Kidney (tissue), 14 donors: ENCODE results near the gene TNS3. TPM values are rescaled to one million over a fixed set of nuclear protein-coding genes. Genes with fewer than 3 reads are reported as not detected.
A peak's percentile ranks its signal among the peaks of the same experiment; 100 is the strongest.

Experiments
- DNase-seq, 5 donors: peaks; one replicate each; pipeline ENCODE4 v3.0.0-alpha.2; 2013 to 2020
- FAIRE-seq: peaks from 2 replicates; lab custom pipeline; 2012; peaks lifted over from hg19 to GRCh38; lab: Jason Lieb, UNC
- H3K27ac ChIP-seq, 2 donors: one replicate each; pipeline ENCODE4 v1.7.0; 2013; ENCODE audit warnings: low read depth in 2 of 2, low read length in 2 of 2, inconsistent platforms in 1 of 2
- H3K27me3 ChIP-seq: one replicate; pipeline ENCODE4 v1.7.1; 2013; ENCODE audit warnings: low read length, inconsistent platforms; ENCODE audit not compliant: control insufficient read depth, insufficient read depth
- H3K36me3 ChIP-seq, 3 donors: one replicate each; pipeline versions ENCODE4 v1.7.0 to v1.7.1; 2013; ENCODE audit warnings: low read length in 3 of 3, control low read depth in 1 of 3, inconsistent platforms in 1 of 3; ENCODE audit not compliant: insufficient read depth in 3 of 3, control insufficient read depth in 2 of 3
- H3K4me1 ChIP-seq, 3 donors: one replicate each; pipeline versions ENCODE4 v1.7.0 to v1.7.1; 2013; ENCODE audit warnings: low read length in 3 of 3, inconsistent platforms in 1 of 3, low read depth in 1 of 3; ENCODE audit not compliant: control insufficient read depth in 2 of 3, insufficient read depth in 2 of 3
- H3K4me3 ChIP-seq, 3 donors: one replicate each; pipeline versions ENCODE4 v1.7.0 to v1.8.1; 2013; ENCODE audit warnings: low read length in 3 of 3, control low read depth in 1 of 3, inconsistent platforms in 1 of 3
- H3K9ac ChIP-seq, 3 donors: one replicate each; pipeline versions ENCODE4 v1.7.0 to v1.7.1; 2013; ENCODE audit warnings: low read length in 3 of 3, control low read depth in 1 of 3, inconsistent platforms in 1 of 3
- H3K9me3 ChIP-seq, 3 donors: one replicate each; pipeline versions ENCODE4 v1.7.0 to v1.7.1; 2013; ENCODE audit warnings: low read length in 3 of 3, control low read depth in 1 of 3, inconsistent platforms in 1 of 3; ENCODE audit not compliant: control insufficient read depth in 2 of 3, insufficient read depth in 1 of 3
- intact Hi-C: fragments of 100-400 bp; cut with DNase I; formaldehyde crosslinking; loops from one replicate; pipeline ENCODE4 v1.11.1; 2022
- polyA plus RNA-seq: library from polyadenylated mRNA; stranded (reverse); fragments of 350-450 nt; fragmentation: Illumina TruSeq; extraction: RNeasy Lipid Tissue Mini Kit (QIAGEN cat#74804); gene quantifications from one replicate; pipeline ENCODE4 v1.2.3, GENCODE V29; 2014; ENCODE audit warnings: low read depth, low replicate concordance; ENCODE audit not compliant: insufficient read depth
- total RNA-seq: library from RNA; stranded (reverse); fragmentation: NEBNext Ultra II Directional; extraction: Animal tissue kit (Norgen Biotek cat#: 25700); gene quantifications from one replicate; pipeline ENCODE4 v1.2.1, GENCODE V29; 2021
- TF ChIP-seq, protein P1 (sequence below): IDR thresholded peaks from 3 replicates; pipeline ENCODE4 v1.5.1; 2012; ENCODE audit warnings: mild to moderate bottlenecking, moderate library complexity, borderline replicate concordance; ENCODE audit not compliant: insufficient read depth; ENCODE audit errors: extremely low read depth
- donor health status: control.
- donor health status: control.
- donor health status: control.
- donor health status: control.
- donor health status: control.
- donor health status: DM: yes; HTN: yes; CAD: no.
- donor health status: Normal renal cell carcinoma (clear cell type).

TNS3 gene
- total and polyA plus RNA-seq, 2 donors from 2014 or later = 38.4 to 198 TPM

DNA sequence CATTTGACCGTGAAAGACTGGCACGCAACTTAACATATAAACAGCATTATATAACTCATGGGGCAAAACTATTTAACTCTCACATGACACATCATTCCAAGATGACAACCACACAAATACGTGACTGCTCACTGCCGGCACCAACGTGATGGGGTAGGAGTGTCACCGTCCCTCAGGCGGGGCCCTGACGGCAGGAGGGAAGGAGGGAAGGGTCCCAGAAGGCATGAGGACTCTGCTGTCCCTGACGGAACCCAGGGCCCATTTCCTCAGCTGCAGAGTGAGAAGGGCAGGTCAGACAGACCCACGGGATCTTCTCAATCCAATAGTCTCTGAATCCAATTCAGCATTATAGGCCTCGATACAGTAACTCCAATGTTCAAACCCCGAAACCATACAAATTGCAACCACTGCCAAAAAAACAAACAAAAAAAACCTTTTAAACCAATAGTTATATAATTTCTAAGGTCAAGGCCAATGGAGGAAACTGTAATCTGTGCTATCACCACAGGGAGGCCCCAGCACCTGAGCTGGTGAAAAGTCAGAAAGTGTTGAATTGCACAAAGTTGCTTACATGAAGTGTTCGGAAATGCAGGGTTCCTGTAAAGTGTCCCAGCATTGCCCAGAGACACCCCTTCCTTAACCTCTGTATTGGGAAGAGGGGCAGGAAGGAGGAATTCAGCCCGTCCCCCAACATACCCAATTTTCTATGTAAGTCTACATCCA is 137.4 kb downstream of the TNS3 start:
- Histone ChIP-seq H3K36me3 (peaks cover 0 to 12% (median 0%) of the 10 kb centered on the region in 3 donors), H3K27ac (peak overlapping the region; percentile 60 to 76), H3K4me3 (no peak overlapping the region), H3K4me1 (peaks cover 0 to 49% (median 45%) of the 10 kb centered on the region in 3 donors), H3K27me3 (no peaks in the 10 kb centered on the region), H3K9me3 (no peaks in the 10 kb centered on the region), H3K9ac (peak overlapping the region in 1 of 3 donors; percentile 29)
- TF ChIP-seq, protein P1, sequence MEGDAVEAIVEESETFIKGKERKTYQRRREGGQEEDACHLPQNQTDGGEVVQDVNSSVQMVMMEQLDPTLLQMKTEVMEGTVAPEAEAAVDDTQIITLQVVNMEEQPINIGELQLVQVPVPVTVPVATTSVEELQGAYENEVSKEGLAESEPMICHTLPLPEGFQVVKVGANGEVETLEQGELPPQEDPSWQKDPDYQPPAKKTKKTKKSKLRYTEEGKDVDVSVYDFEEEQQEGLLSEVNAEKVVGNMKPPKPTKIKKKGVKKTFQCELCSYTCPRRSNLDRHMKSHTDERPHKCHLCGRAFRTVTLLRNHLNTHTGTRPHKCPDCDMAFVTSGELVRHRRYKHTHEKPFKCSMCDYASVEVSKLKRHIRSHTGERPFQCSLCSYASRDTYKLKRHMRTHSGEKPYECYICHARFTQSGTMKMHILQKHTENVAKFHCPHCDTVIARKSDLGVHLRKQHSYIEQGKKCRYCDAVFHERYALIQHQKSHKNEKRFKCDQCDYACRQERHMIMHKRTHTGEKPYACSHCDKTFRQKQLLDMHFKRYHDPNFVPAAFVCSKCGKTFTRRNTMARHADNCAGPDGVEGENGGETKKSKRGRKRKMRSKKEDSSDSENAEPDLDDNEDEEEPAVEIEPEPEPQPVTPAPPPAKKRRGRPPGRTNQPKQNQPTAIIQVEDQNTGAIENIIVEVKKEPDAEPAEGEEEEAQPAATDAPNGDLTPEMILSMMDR = peak; percentile 59
- intact Hi-C loops = loop anchor here (10.0 kb wide), 1 partner anchor 130 kb away; no protein-coding TSS in a partner anchor
- peak in 1 of 5 donors; percentile 53 for DNase-seq
- no peak for FAIRE-seq

DNA sequence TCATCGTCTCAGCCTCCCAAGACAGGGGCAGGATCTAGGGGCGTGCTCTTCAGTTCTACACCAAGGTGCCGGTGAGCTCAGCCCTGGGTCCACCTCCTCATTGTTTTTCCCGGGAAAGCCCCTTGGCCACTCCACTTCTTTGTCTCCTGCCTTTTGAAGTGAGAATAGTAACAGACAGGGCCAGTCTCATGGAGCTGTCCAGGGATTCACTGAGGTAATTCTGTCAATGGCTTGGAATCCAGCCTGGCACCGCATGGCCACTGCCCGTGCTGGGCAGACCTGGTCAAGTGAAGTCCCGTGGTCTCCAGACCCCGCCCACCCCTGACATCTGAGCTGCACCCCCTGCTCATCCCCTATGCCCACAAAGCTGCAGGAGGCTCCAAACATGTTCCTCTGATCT is 138.9 kb downstream of the TNS3 start:
- no peak overlapping the region for H3K27ac ChIP-seq
- no peaks in the 10 kb centered on the region for H3K27me3 ChIP-seq
- intact Hi-C loops = loop anchor here (10.0 kb wide), 1 partner anchor 132 kb away; no protein-coding TSS in a partner anchor
- no peak for DNase-seq
- H3K9ac ChIP-seq = no peak overlapping the region
- H3K9me3 ChIP-seq = no peaks in the 10 kb centered on the region
- H3K4me3 ChIP-seq = no peak overlapping the region
- H3K4me1 ChIP-seq = peaks cover 0 to 49% (median 46%) of the 10 kb centered on the region in 3 donors
- FAIRE-seq = no peak
- peaks cover 2 to 22% (median 11%) of the 10 kb centered on the region in 3 donors for H3K36me3 ChIP-seq
- TF ChIP-seq, protein P1 = no peak

DNA sequence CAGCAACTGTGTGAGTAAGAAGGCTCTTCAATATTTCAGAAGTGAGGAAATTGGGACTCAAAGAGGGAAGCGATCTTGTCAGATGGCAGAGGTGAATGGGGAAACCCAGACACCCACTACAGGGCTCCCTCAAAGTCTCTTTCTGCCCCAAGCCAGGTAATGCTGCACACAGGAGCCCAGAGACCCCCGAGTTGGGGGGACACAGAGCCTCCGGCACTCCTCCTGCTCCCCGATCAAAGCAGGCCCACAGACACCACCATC is 139.4 kb downstream of the TNS3 start:
- H3K4me1 ChIP-seq = peaks cover 0 to 49% (median 43%) of the 10 kb centered on the region in 3 donors
- TF ChIP-seq, protein P1 = no peak
- no peaks in the 10 kb centered on the region for H3K9me3 ChIP-seq
- H3K27ac ChIP-seq = peak overlapping the region in 1 of 2 donors; percentile 23
- intact Hi-C loops = loop anchor here (10.0 kb wide), 1 partner anchor 132 kb away; no protein-coding TSS in a partner anchor
- H3K4me3 ChIP-seq = no peak overlapping the region
- DNase-seq (no peak), FAIRE-seq (no peak)
- no peak overlapping the region for H3K9ac ChIP-seq
- H3K27me3 ChIP-seq = no peaks in the 10 kb centered on the region
- H3K36me3 ChIP-seq = peaks cover 2 to 22% (median 11%) of the 10 kb centered on the region in 3 donors
